Central memory CD4-positive, alpha-beta T cell (primary cell): ENCODE data around the gene IDI2.

Source experiments
- DNase-seq: peaks from one replicate; pipeline ENCODE4 v3.0.0; 2022

IDI2 gene

GRCh38 chr10:1003884-1004670, 21.6 kb downstream of the IDI2 start:
- DNase-seq, result no peak

DNA sequence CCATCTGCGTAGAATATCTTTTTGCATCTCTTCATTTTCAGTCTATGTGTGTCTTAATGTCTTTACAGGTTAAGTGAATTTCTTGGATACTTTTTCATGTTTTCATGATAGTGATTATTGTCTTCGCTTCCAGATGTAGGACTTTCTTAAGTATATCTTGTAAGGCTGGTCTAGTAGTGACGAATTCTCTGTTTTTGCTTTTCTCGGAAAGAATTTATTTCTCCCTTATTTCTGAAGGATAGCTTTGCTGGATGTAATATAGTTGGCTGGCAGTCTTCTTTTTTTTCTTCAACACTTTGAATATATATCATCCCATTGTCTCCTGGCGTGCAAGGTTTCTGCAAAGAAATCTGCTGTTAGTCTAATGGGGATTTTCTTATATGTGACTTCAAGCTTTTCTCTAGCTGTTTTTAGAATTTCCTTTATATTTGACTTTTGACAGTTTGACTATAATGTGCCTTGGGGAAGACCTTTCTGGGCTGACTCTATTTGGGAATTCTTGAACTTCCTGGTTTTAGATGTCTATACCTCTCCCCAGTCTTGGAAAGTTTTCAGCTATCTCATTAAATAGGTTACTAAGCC, 23.1 kb downstream of the IDI2 start:
- no peak for DNase-seq

- no peak for DNase-seq
Observed at GRCh38 chr10:997266-998022, 28.2 kb downstream of the IDI2 start.

DNA sequence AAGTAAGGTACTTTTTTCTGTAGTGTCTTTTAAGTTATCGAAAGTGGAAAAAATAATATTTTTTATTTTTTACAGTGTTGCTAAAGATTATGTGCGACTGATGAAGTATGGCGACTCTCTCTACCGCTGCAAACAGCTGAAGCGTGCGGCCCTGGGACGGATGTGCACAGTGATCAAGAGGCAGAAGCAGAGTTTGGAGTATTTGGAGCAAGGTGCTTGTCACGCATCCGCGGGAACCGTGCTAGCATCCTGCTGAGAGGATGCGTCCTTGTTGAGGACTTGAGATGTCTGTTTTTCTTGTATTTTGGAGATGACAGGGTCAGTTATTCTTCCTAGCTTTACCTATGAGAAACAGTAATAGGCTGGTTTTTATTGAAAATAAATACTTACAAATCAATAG, 29.6 kb downstream of the IDI2 start:
- DNase-seq, result no peak

DNA sequence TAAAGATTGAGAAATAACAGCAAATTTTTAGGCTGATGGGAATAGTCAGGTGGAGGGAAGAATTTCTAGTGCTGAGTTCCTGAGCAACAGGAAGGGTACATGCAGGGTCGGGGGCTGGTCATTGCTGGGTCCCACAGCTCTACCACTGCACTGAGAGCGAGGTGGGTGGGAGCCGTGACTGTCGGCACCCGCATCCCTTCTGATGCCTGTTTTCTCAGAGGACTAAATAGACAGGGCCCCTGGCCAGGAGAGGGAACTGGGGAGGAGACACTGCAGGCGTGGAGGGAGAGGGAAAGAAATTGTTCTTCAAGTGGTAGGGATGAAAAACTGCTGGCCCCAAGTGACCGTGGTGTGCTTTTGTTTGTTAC, 30.1 kb downstream of the IDI2 start:
- DNase-seq, result no peak

DNA sequence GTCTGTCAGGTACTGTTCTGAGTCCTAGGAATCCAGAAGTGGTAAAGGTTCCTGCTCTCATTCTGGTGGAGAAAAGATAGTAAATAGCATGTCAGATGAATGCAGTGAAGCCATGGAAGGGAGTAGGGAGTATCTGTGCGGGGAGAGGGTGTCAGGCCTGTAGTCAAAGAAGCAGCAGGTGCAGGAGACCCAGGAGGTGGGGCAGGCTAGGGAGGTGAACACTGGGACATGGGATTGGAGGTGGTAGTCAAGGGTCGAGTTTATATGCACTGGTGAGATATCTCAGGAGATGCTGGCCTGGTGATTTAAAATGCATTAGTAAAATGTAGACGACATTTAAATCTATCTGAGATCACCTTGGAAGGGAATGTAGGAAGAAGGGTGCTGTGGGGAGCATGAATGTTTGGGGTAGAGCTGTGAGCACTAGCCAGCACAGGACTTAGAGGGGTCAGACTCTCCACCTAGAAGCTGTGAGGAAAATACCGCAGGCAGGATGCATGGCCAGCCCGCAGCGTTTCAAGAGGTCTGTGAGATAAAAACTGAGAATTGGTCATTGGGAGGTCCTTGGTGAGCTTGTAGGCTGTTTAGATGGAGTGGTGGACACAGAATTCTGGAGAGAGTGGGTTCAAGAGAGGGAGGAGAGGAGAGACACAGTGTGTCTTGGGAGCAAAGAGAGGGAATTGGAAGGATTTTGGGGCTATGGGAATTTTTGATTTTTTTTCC, 30.7 kb downstream of the IDI2 start:
- DNase-seq, result no peak

DNA sequence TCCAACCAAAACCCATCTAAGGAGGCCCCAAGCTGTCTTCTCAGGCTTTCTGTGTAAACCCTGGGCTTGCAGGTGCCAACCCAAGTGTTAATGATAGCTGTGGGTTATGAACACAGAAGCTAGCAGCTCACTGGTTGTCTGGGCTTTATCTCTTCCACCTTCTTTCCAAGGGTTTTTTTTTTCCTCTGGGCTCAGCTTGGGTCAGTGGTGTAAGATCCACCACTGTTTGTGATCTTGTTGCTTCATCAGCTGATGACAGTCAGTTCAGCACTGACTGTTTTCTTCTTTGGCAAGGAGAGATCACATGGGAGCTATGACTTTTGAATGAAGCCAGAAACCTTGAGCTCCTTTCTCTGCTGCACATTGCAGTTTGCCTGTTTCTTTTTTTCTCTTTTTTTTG, 32.8 kb downstream of the IDI2 start:
- no peak for DNase-seq

GRCh38 chr10:992467-992866, 33.2 kb downstream of the IDI2 start:
- DNase-seq, result no peak

DNA sequence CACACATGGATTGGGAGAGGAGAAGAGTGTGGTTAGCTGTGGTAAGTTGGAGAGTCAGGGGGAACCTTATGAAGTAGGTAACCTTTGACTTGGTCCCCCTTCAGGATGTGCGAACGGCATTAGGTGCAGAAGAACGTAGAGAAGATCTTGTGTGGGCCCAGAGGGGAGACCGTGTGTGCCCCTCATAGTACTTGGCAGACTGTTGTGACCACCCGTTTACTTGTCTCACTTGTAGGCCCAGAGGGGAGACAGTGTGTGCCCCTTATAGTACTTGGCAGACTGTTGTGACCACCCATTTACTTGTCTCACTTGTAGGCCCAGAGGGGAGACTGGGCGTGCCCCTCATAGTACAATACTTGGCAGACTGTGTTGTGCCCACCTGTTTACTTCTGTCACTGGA, 34.9 kb downstream of the IDI2 start:
- no peak for DNase-seq

DNA sequence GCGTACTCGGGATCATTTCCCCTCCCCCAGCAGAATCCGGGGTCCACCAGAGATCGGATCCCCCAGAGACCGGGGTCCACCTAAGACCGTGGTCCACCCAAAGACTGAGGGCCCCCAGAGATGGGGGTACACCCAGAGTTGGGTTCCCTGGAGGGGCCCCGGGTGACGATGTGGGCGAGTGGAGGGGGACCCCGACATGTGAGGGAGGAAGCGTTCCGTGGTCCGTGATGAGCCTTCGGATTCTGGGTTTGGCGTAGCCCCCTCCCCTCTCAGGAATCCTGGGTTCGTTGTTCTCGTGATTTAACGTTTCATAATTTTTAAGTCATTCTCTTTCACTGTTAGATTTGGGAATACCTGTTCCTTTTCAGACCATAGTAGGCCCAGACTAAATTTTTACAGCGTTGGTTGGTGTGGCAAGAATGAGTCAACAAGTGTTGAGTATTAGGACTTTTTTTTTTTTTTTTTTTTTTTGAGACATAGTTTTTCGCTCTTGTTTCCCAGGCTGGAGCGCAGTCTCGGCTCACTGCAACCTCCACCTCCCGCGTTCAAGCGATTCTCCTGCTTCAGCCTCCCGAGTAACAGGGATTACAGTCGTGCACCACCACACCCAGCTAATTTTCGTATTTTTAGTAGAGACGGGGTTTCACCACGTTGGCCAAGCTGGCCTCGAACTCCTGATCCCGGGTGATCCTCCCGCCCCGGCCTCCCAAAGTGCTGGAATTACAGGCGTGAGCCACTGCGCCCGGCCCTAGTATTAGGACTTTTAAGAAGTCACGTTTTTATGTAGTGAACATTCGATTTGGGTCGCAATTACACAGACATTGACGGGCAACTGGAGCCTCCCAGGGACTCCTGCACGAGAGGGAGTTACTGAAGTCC, 36.8 kb downstream of the IDI2 start:
- DNase-seq, result no peak

GRCh38 chr10:987870-988666, 37.6 kb downstream of the IDI2 start, which contains the start of gene GTPBP4:
TSS of gene GTPBP4 (plus strand) at chr10:988434. CDS start at chr10:988480, 46 bp downstream.
- DNase-seq, result peak; percentile 94

- no peak for DNase-seq
Observed at GRCh38 chr10:987620-987869, 38.1 kb downstream of the IDI2 start.

GRCh38 chr10:986881-987619, 38.6 kb downstream of the IDI2 start:
- DNase-seq, result no peak

- no peak for DNase-seq
Observed at GRCh38 chr10:986137-986825, 39.4 kb downstream of the IDI2 start.

DNA sequence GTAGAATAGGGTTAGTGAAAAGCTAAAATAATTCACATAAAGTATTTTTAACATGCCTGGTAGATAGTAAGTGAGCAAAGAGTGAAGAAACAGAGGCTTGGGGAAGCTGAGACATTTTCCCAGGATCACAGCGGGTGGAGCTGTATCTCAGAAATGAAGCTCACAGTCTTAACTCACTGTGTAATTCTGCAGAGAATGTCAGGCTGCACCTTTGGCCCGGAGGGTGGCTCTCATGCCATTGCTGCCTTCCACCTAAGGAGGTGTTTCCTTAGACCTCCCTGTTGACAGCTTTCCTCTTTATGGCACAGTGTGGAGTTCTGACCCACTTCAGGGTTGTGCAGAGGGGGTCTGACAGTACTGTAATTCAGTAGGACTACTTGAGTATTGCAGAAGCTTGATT, 40.3 kb downstream of the IDI2 start:
- no peak for DNase-seq

- DNase-seq, result no peak
Observed at GRCh38 chr10:983971-984655, 41.5 kb downstream of the IDI2 start.

DNA sequence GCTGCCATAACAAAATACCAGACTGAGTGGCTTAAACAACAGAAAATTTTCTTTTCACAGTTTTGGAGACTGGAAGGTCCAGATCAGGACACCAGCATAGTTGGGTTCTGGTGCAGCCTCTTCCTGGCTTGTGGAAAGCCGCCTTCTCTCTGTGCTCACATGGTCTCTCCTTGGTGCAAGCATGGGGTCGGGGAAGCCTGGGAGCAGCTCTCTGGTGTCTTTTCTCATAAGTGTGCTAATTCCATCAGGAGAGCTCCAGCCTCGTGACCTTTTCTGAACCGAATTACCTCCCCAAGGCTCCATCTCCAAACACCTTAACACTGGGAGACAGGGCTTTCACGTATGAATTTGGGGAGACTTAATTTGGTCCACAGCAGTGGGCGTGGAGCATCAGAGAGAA, 42.3 kb downstream of the IDI2 start:
- no peak for DNase-seq

DNA sequence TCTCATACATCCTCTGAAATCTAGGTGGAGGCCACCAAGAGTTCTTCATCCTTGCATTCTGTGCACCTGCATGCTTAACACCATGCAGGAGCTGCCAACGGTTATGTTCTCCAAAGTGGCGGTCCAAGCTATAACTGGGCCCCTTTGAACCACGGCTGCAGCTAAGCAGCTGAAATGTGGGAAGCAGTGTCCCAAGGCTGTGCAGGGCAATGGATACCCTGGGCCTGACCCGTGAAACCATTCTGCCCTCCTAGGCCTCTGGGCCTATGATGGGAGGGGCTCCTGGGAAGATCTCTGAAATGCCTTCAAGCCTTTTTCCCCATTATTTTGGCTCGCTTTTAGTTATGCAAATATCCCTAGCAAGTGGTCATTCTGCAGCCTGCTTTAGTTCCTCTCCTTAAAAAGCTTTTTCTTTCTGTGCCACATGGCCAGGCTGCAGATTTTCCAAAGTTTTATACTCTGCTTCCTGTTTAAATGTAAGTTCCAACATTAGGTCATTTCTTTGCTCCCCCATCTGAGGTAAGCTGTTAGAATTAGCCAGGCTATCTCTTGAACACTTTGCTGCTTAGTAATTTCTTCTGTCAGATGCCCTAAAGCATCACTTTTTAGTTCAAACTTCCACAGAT, 45.1 kb downstream of the IDI2 start:
- DNase-seq, result no peak

- DNase-seq, result no peak
Observed at GRCh38 chr10:978826-979421, 46.7 kb downstream of the IDI2 start.
